Ramos (cell line): ENCODE measurements around the gene GRAMD1A.
"Not testable (repeated sequence)": the region's sequence is repeated elsewhere in the genome, so short reads cannot be mapped to it uniquely, and the experiment has no call there.

Experiments used
- in situ Hi-C: fragments of 300-500 bp; cut with MboI; formaldehyde crosslinking; loops from one replicate; pipeline ENCODE4 v1.14.3; 2022; ENCODE audit warnings: low sequenced_read_pairs; ENCODE audit not compliant: unreplicated experiment

Gene GRAMD1A

GRCh38 chr19:35048911-35049411 is 48.8 kb downstream of the GRAMD1A start:
- in situ Hi-C loops = no loop called here

DNA sequence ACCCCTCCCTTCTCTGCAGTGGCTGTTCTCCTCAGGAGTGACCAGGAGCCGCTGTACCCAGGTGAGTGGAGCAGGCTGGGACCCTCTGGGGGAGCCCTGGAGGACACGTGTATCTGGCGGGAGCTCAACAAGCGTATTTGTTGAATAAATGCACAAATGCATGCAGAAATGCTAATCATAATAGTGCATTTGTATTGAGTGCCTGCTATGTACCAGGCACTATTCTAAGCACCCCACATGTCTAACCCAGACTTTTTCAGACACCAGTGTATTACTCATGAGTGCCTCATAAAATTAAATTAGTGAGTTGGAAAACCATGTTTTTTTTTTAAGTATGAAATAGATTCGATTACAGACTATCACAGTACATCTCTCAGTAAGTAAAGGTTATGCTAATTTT is 49.3 kb downstream of the GRAMD1A start:
- in situ Hi-C loops = no loop called here

DNA sequence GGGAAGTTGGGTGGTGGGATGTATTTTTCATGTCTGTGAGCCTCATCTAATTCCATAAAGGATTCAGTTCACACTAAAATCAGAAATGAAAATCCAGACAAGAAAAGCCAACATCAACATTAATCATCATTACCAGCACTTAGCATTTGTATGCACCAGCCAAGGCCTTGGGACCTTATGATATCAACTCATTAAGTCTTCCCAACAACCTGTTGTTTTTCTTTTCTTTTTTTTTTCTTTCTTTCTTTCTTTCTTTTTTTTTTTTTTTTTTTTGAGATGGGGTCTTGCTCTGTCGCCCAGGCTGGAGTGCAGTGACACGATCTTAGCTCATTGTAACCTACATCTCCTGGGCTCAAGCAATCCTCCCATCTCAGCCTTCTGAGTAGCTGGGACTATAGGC is 50.5 kb downstream of the GRAMD1A start:
- in situ Hi-C loops = not testable (repeated sequence)

- in situ Hi-C loops = not testable (repeated sequence)
These were observed 51.1 kb downstream of the GRAMD1A start for GRCh38 chr19:35051268-35051667.

GRCh38 chr19:35051796-35052195 is 51.7 kb downstream of the GRAMD1A start:
- in situ Hi-C loops = no loop called here

DNA sequence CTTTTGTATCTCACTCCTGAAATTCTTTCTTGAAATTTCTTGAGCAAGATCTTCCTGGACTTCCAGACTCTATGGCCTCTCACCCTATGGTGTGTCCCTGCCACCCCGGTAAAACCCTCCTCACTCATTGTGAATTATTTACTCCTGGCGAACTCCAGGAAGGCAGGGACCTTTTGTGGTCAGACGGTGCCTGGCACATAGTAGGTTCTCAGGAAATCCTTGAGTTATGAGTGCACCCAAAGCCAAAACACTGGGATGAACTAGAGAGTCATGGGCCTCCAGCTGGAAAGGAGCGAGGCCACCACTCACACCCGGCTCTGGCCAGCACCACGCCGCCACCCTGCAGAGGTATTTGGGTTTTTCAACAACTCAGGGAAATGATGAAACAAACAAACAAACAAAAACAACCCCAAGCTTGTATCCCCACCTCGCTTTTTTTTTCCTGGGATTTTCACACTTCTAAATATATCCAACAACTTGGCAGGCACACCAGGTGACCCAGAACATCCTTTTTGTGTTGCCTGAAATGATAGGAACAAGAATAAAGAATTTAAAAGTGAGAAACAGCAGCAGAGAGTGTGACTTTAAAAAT is 52.6 kb downstream of the GRAMD1A start:
- in situ Hi-C loops = no loop called here

- in situ Hi-C loops = no loop called here
These were observed 53.7 kb downstream of the GRAMD1A start for GRCh38 chr19:35053667-35054293.

GRCh38 chr19:35054626-35055025 is 54.5 kb downstream of the GRAMD1A start:
- in situ Hi-C loops = no loop called here

- in situ Hi-C loops = no loop called here
These were observed 55.6 kb downstream of the GRAMD1A start for GRCh38 chr19:35055715-35056179.

DNA sequence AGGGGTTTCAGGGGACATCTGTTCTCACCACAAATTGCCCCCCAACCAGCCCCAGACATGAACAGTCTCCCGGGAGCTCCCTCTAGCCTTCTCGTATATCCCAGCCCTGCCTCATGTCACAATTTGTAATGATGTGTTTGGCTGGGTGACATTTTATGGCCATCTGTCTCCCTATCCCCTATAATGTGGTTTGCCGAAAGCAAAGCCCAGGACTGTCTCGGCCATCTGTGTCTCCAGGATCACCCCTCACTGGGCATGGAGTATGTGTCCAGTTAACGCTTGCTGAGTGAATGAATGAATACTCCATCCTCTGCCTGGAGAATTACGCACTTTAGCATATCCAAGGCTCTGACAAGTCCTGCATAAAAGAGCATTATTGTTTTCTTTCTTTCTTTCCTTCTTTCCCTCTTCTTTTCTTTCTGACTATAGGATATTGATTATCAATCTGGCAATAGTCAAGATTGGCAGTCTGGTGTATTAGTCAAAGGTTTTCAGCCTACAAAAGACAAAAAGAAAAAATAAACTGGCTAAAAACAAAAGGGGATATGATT is 56.5 kb downstream of the GRAMD1A start:
- in situ Hi-C loops = no loop called here

DNA sequence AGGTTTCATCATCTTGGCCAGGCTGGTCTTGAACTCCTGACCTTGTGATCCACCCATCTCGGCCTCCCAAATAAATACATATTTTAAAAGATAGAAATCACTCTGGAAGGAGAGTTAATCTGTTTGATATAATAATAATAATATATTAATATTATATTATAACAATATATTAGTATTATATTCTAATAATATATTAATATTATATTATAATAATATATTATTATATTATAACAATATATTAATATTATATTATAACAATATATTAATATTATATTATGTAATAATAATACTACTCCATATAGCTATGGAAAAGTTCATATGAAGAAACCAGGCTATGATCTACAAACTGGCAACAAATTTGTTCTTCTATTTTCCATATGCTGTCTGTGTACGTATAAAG is 58.2 kb downstream of the GRAMD1A start:
- in situ Hi-C loops = no loop called here

GRCh38 chr19:35059006-35059798 is 59.1 kb downstream of the GRAMD1A start:
- in situ Hi-C loops = no loop called here

DNA sequence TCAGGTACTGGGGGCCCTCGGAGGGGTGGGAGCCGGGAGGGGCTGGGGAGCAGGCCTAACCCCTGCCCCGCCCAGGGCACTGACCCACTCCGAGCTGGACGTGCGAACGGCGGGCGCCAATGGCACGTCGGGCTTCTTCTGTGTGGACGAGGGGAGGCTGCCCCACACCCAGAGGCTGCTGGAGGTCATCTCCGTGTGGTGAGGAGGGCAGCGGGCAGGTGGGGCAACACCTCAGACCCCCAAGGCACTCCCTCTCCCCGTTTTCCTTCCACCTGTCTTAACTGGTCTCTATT is 59.6 kb downstream of the GRAMD1A start:
- in situ Hi-C loops = loop anchor here (5.0 kb wide), 1 partner anchor 78 kb away; the partner anchor contains the start of genes FXYD1 and LGI4

GRCh38 chr19:35060160-35060855 is 60.2 kb downstream of the GRAMD1A start:
- in situ Hi-C loops = loop anchor here (5.0 kb wide), 1 partner anchor 77 kb away; the partner anchor contains the start of genes FXYD1 and LGI4

DNA sequence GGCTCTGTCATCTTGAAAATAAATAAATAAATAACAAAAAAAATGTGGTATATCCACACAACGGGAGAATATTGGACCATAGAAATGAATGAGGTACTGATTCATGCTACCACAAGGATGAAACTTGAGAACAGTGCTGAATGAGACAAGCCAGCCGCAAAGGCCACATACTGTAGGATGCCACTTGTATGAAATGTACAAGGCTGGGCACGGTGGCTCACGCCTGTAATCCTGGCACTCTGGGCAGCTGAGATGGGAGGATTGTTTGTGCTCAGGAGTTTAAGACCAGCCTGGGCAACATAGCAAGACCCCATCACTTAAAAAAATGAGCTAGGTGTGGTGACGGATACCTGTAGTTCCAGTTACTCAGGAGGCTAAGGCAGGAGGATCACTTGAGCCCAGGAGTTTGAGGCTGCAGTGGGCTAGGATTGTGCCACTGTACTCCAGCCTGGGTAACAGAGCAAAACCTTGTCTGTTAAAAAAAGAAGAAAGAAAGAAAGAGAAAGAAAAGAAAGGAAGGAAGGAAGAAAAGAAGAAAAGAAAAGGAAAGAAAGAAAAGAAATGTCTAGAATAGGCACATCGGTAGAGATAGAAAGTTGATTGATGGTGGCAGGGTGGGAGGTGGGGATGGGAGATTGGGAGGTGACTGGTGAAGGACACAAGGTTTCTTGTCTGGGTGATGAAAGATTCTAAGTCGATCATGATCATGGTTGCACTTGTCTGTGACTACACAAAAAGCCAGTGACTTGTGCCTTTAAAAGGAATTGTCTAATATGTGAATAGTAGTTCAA is 61.7 kb downstream of the GRAMD1A start:
- in situ Hi-C loops = loop anchor here (5.0 kb wide), 1 partner anchor 76 kb away; the partner anchor contains the start of genes FXYD1 and LGI4

DNA sequence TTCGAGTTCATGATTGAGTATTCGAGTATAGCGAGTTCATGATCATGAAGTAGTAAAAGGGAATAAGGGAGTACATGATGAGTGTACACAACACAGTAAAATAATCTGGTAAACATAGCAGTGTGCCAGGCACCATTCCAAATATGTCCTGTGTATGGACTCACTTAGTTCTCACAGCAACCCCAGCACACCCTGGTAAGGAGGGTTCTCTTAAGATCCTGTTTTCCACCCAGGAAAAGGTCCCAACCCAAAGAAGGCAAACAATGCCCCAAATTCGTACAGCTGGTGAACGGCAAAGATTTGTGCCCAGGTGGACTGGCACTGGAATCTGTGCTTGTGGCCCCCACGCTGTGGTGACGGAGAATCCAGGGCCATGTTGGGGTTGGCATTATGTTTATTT is 62.8 kb downstream of the GRAMD1A start:
- in situ Hi-C loops = loop anchor here (5.0 kb wide), 1 partner anchor 74 kb away; the partner anchor contains the start of genes FXYD1 and LGI4

- in situ Hi-C loops = loop anchor here (5.0 kb wide), 1 partner anchor 73 kb away; the partner anchor contains the start of genes FXYD1 and LGI4
These were observed 64.1 kb downstream of the GRAMD1A start for GRCh38 chr19:35063940-35064818.

- in situ Hi-C loops = no loop called here
These were observed 65.5 kb downstream of the GRAMD1A start for GRCh38 chr19:35065574-35065973.
